ENCODE results near the gene UBE3B.

UBE3B gene

DNA sequence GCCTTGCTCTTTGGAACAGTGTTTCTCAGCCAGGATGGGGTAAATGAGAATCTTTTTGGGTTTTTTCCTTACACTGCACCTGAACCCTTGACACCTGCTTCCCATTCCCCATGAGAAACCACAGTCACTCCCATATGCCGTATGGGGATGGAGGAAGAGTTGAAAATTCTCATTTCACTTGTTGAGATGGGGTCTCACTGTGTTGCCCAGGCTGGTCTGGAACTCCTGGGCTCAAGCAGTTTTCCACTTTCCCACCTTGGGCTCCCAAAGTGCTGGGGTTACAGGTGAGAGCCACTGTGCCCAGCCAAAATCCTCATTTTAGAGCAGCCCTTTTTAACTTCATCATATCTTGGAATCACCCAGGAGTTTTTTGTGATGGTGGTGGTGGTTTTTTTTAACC is 99.9 kb downstream of the UBE3B start:
- TF ChIP-seq ZFX (IDR thresholded peaks at IDR 0.05) = no peak
- TF ChIP-seq, protein P1, sequence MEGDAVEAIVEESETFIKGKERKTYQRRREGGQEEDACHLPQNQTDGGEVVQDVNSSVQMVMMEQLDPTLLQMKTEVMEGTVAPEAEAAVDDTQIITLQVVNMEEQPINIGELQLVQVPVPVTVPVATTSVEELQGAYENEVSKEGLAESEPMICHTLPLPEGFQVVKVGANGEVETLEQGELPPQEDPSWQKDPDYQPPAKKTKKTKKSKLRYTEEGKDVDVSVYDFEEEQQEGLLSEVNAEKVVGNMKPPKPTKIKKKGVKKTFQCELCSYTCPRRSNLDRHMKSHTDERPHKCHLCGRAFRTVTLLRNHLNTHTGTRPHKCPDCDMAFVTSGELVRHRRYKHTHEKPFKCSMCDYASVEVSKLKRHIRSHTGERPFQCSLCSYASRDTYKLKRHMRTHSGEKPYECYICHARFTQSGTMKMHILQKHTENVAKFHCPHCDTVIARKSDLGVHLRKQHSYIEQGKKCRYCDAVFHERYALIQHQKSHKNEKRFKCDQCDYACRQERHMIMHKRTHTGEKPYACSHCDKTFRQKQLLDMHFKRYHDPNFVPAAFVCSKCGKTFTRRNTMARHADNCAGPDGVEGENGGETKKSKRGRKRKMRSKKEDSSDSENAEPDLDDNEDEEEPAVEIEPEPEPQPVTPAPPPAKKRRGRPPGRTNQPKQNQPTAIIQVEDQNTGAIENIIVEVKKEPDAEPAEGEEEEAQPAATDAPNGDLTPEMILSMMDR (conservative IDR thresholded peaks at IDR 0.05) = no peak
- H3K27ac ChIP-seq = no peak overlapping the region

DNA sequence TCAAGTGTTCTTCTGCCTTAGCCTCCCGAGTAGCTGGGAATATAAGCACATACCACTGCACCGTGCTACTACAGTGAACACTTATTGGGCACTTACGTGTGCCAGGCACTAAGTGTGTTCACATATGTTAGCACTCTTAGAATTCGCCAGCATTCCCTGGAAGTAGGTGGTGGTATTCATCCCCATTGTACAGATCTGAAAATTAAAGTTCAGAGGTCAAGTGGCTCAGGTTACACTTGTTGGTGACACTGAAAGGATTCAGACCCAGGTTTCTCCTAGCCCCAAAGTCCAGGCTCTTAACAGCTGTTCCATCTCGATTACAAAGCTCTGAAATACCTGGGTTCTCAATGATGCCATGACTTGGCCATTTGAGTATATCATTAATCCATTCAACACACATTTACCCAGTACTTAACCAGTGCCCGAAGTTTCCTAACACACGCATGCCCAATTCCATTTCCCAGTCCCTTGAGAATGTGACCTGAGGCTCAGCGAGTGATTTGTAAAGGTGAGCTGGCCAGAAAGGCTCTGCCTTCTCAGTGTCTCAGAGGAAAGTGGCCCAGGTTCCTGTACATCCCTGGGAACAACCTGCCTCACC is 101.0 kb downstream of the UBE3B start:
- TF ChIP-seq ZFX (IDR thresholded peaks at IDR 0.05) = no peak
- TF ChIP-seq, protein P1 (conservative IDR thresholded peaks at IDR 0.05) = no peak
- H3K27ac ChIP-seq = no peak overlapping the region

DNA sequence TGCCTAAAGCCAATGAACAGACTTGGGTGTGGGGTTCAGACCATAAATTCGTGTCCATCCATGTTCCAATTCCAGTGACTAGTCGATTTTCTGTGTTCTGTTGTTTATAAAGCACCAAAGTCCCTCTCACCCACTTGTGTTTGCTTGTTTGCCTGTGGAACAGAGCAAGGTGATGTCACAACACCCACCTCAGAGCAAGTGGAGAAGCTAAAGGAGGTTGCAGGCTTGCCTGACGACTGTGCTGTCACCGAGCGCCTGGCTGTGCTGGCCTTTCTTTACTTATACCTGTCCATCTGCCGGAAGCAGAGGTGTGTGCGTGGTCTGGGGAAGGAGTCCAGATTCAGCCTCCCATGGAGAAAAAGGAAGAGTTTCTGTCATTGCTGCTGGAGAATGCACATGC is 102.2 kb downstream of the UBE3B start:
- TF ChIP-seq ZFX (IDR thresholded peaks at IDR 0.05) = no peak
- TF ChIP-seq, protein P1 (conservative IDR thresholded peaks at IDR 0.05) = no peak
- H3K27ac ChIP-seq = no peak overlapping the region

DNA sequence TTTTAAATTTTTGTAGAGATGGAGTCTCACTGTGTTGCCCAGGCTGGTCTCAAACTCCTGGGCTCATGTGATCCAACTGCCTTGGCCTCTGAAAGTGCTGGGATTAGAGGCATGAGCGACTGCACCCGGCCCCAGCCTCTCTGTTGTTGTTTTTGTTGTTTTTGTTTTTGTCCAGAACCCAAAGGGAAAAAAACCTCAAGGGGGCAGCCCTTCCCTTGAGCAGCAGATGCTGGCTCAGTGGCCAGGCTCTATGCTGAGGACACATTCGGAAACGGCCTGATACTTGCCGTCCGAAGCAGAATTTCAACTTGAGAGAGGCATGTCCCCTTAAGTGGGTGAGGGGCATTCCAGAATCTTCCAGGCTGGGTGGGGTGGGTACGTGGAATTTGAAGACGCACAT is 102.8 kb downstream of the UBE3B start:
- H3K27ac ChIP-seq = no peak overlapping the region
- no peak for TF ChIP-seq ZFX (IDR thresholded peaks at IDR 0.05)

DNA sequence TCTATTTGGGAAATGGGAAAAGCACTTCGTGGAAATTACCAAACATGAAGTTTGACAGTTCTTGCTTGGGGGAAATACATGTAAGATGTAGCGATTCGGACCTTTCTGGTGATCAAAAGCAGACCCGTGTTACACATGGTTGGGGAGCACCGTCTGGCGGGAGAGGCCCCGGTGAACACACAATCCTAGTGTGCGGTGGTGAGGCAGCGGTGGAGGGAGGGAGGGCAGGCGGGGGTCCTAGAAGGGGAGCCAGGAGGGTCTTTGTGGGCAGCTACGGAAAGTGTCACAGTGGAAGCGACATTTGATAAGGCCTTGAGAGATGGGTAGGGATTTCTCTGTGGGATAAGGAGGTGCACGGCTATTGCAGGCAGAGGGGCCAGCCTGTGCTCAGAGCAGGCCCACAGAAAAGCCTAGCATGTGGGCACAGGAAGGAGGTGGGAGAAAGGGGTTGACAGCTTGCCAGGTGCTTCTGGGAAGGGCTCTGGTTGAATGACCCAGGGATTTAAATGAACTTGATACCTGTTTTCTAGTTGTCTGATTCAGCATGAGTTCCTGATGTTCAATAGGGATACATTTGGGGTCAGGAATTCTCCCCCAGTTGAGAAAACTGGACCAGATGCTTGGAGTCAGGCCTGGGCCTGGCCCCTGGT is 103.4 kb downstream of the UBE3B start:
- TF ChIP-seq ZFX (IDR thresholded peaks at IDR 0.05) = no peak
- TF ChIP-seq, protein P1 (conservative IDR thresholded peaks at IDR 0.05) = no peak
- no peak overlapping the region for H3K27ac ChIP-seq

DNA sequence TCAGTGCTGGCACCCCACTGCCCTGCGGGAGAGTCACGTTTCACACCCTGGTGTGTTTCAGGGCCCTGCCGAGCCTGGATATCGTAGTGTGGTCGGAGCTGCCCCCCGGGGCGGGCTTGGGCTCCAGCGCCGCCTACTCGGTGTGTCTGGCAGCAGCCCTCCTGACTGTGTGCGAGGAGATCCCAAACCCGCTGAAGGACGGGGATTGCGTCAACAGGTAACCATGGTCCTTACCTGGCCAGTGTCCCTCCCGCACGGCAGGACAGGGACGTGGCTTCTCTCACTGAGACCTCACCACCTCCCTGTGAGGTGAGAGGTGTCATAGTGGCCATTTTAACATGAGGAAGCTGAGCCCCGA is 103.9 kb downstream of the UBE3B start:
- no peak overlapping the region for H3K27ac ChIP-seq

DNA sequence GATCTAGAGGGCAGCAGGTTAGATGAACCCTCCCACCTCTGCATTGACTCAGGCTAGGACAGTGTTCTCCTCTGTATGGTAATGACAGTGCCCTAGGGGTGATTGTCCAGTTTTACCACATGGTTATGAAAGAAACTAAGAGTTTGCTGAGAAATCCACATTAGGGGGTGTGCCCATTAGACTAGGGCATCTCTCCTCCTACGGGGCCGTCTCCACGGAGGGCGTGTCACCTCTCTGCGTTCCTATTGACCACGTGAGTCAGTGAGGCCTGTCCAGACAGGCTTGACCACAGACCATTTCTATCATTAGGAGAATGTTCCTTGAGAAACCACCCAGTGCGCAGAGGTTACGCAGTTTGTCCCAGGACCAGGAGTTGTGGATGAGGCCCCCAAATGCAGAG is 104.4 kb downstream of the UBE3B start:
- TF ChIP-seq, protein P1 (conservative IDR thresholded peaks at IDR 0.05) = no peak
- no peak for TF ChIP-seq ZFX (IDR thresholded peaks at IDR 0.05)
- no peak overlapping the region for H3K27ac ChIP-seq

More for the DNA sequence above, 103.9 kb downstream of the UBE3B start:
- no peak for TF ChIP-seq ZFX (IDR thresholded peaks at IDR 0.05)
- TF ChIP-seq, protein P1 (conservative IDR thresholded peaks at IDR 0.05) = no peak

DNA sequence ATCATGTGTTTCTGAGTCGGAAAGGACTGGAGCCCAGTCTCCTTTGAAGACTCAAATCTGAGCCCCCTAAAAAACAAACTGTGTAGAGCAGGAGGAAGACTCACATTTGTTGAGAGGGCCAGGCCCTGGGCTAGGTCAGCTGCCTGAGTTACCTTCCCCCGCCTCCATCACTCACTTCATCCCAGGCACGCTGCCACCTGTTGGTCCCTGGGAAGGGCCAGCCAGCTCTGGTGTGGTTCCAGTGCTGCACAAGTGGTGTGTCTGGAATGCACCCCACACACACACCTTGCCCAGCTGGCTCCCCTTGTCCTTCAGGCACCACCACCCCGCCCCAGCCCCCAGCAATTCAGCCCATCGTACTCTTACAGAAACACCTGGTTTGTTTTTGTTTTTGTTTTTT is 105.2 kb downstream of the UBE3B start:
- TF ChIP-seq, protein P1 (conservative IDR thresholded peaks at IDR 0.05) = no peak
- TF ChIP-seq ZFX (IDR thresholded peaks at IDR 0.05) = no peak
- no peak overlapping the region for H3K27ac ChIP-seq

Data from C4-2B (cell line).